ENCODE results near the gene KLHL35.
A peak's percentile ranks its signal among the peaks of the same experiment; 100 is the strongest.

KLHL35 gene

DNA sequence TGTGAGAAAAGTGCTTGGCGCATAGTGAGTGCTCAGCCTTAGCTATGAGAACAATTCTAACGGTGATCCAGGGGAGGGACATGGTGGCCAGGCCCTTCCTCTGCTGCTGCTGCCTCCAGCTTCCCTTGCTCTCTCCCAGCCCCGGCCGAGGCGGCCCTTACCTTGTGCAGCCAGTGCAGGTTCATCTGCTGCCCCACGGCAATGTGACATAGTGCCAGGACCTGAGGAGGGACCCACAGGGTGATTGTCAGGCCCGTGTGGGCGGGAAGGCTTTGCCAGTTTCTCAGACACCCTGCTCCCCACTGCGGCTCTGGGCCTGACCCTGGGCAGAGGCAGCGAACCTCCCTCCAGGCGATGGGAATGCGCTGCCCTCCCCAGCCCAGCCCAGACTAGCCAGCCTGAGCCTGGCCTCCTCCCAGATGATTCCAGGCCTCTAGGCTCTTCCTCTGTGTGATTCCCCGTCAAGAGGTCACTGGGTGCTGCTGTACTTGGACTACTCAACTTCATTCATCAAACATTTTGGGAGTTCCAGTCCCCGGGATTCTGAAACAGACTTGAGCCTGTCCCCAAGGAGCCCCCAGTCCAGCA, 23.7 kb upstream of the KLHL35 start:
- no peak for DNase-seq (ENCODE audit: low read depth)
- TF ChIP-seq, protein P1, sequence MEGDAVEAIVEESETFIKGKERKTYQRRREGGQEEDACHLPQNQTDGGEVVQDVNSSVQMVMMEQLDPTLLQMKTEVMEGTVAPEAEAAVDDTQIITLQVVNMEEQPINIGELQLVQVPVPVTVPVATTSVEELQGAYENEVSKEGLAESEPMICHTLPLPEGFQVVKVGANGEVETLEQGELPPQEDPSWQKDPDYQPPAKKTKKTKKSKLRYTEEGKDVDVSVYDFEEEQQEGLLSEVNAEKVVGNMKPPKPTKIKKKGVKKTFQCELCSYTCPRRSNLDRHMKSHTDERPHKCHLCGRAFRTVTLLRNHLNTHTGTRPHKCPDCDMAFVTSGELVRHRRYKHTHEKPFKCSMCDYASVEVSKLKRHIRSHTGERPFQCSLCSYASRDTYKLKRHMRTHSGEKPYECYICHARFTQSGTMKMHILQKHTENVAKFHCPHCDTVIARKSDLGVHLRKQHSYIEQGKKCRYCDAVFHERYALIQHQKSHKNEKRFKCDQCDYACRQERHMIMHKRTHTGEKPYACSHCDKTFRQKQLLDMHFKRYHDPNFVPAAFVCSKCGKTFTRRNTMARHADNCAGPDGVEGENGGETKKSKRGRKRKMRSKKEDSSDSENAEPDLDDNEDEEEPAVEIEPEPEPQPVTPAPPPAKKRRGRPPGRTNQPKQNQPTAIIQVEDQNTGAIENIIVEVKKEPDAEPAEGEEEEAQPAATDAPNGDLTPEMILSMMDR (IDR thresholded peaks at IDR 0.05; ENCODE audit: low read length, missing control alignments), result no peak
- no peak overlapping the region for H3K4me3 ChIP-seq (replicated peaks; ENCODE audit: low read depth, low read length)

DNA sequence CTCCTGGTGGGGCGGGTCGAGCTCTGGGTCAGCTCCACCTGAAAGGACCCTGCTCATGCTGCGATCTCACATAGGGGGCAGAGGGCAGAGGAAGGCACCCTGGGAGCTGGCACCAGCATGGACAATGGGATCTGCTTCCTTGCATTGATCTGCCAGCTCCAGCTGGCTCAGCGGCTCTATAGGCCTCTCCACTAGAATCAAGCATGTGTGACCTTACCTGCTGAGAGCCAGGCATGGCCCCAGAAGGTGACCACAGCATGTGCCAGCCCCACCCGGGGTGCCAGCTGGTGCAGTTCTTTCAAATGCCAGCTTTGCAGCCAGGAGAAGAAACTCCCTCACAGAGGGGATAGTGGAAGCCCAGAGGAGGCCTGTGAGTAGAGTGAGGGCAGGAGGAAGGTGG, 22.0 kb upstream of the KLHL35 start:
- DNase-seq (ENCODE audit: low read depth), result no peak
- TF ChIP-seq, protein P1 (IDR thresholded peaks at IDR 0.05; ENCODE audit: low read length, missing control alignments), result no peak
- H3K4me3 ChIP-seq (replicated peaks; ENCODE audit: low read depth, low read length), result no peak overlapping the region

DNA sequence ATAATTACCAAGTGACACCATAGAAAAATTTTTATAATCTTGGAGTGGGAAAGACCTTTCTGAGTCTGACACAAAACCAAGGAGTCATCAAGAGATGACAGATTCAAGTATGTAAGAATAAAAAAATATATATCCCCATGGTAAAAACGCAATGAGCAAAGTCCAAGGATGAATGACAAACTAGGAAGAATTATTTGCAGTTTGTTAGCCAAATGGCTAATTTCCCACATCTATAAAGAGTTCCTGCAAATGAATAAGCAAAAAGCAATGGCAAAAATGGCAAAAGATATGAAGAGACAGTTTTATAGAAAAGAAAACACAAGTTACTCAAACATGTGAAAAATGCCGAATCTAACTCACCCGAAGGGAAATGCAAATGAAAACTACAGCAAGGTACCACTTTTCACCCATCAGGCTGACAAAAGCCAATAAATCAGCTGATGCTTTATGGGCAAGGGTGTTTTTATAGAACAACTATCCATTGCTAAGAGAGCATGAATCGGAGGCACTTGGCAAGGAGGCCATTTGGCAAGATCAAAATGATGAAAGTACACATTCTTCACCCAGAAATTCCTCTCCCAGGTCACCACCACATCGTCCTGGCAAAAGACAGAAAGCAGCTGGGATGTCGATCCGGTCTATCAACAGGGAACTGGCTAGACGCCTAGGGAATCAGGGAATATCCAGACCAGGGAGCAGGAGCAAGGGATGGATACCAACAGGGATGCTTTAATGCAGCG, 21.1 kb upstream of the KLHL35 start:
- TF ChIP-seq, protein P1 (IDR thresholded peaks at IDR 0.05; ENCODE audit: low read length, missing control alignments), result no peak
- DNase-seq (ENCODE audit: low read depth), result peak; percentile 62
- no peak overlapping the region for H3K4me3 ChIP-seq (replicated peaks; ENCODE audit: low read depth, low read length)

DNA sequence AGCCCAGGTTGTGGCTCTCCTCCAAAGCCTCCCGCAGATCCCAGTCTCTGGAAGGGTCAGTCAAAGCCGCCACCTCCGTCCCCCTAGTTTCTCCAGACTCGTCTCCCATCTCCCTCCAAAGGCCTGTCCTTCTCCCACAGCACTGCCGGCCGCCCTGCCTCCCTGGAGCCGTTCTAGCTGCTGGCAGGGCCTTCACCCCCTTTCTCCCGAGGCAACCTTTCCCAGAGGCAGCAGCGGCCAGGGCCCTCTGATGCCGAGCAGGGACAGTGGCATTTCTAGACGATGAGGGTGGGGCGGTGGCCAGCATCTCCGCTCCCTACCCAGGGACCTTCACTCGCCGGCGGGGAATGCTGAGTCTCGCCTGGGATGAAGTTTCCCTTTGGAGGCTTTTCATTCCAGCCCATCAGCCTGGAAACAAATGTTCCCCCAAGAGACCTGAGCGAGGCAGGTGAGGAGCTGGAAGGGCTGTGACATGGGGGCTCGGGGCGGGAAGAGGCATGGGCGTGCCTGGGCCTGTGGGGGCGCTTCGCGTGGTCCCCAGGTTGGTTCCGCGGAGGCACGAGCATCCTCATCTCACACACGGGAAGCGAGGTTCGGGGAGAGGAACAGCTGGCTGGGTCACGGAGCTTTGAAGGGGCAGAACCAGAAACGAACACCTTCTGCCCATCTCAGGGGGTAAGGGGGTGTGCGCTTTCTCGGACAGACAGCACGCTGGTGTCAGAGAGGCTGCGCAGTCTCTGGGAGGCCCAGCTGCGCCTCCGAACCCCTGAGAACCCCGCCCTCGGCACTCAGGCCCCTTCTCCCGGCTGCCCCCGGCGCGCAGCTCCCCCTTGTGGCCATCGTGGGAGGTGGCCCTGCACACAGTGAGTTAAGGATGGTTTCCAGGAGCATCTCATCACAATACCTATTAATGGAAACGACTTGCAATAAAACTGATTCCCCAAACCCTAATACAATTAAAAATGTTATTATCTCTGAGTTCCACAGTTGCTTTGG, 18.1 kb upstream of the KLHL35 start:
- TF ChIP-seq, protein P1 (IDR thresholded peaks at IDR 0.05; ENCODE audit: low read length, missing control alignments), result peak; percentile 50
- no peak overlapping the region for H3K4me3 ChIP-seq (replicated peaks; ENCODE audit: low read depth, low read length)
- DNase-seq (ENCODE audit: low read depth), result no peak

DNA sequence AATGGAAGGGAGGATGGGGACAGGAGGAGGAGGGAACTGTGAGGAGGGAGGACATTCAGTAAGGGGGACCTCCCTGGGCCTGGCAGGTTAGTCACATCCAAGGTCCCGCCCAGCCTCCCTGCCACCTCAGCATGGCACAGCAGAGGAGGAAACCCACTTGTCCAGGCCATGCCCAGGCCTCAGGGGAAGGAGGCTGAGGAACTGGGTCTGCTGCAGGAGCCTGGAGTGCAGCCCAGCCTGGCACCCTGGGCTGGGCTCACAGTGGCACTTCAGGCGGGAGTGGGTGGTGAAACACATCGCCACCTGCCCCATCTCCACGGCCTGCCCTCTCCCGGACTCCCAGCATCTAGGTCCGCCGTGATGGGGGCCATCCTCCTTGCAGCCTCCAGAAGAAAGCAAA, 17.2 kb upstream of the KLHL35 start:
- TF ChIP-seq, protein P1 (IDR thresholded peaks at IDR 0.05; ENCODE audit: low read length, missing control alignments), result no peak
- H3K4me3 ChIP-seq (replicated peaks; ENCODE audit: low read depth, low read length), result no peak overlapping the region
- DNase-seq (ENCODE audit: low read depth), result no peak

DNA sequence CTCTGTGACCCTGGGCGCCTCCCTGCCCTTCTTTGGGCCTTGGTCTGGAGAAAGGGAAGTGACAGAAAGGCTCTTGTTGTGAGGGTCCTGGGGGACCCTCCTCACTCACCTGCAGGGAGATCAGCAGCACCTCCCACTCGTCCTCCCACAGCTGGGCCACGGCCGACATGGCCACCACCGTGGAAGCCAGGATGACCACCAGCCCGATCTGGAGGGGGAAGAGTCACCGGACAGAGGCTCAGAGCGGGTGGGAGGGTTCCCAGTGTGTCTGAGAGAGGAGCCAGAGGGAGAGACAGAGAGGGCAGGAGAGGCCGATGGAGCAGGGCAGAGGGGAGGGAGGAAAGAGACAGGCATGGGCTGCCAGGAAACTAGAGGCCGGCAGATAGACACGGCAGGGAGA, 16.8 kb upstream of the KLHL35 start:
- TF ChIP-seq, protein P1 (IDR thresholded peaks at IDR 0.05; ENCODE audit: low read length, missing control alignments), result no peak
- H3K4me3 ChIP-seq (replicated peaks; ENCODE audit: low read depth, low read length), result no peak overlapping the region
- no peak for DNase-seq (ENCODE audit: low read depth)

All from fibroblast of pulmonary artery (primary cell).